Endothelial cell of umbilical vein (primary cell): ENCODE results near the gene PHC2.

Source experiments
- CTCF ChIP-seq, 2 donors: IDR thresholded peaks; 1 replicate in 1 of 2; 2 replicates in 1 of 2; pipeline ENCODE4 v1.5.1; 2011; ENCODE audit warnings: low read length in 2 of 2, mild to moderate bottlenecking in 2 of 2, moderate library complexity in 2 of 2, control low read depth in 1 of 2, inconsistent platforms in 1 of 2, low read depth in 1 of 2; ENCODE audit not compliant: insufficient read depth in 1 of 2; ENCODE audit errors: extremely low read depth in 1 of 2
- EZH2 ChIP-seq: IDR thresholded peaks from 2 replicates; pipeline ENCODE4 v1.6.1; 2012; ENCODE audit warnings: borderline replicate concordance, low read depth, mild to moderate bottlenecking, moderate library complexity, low read length, inconsistent platforms; ENCODE audit not compliant: severe bottlenecking
- GATA2 ChIP-seq: IDR thresholded peaks from 2 replicates; pipeline ENCODE4 v1.7.0; 2011; ENCODE audit warnings: low read depth, mild to moderate bottlenecking, moderate library complexity, mixed read lengths, low read length; ENCODE audit not compliant: insufficient read length, insufficient read depth
- MYC ChIP-seq: IDR thresholded peaks from one replicate; pipeline ENCODE4 v1.6.1; 2011; ENCODE audit warnings: mild to moderate bottlenecking, low read depth, low read length
- POLR2A ChIP-seq: IDR thresholded peaks from 2 replicates; pipeline ENCODE4 v1.6.1; 2012; ENCODE audit warnings: low read depth, mild to moderate bottlenecking, control low read depth, low read length
- POLR2AphosphoS5 ChIP-seq: IDR thresholded peaks from 2 replicates; pipeline ENCODE4 v1.6.1; 2012; ENCODE audit warnings: low read depth, mild to moderate bottlenecking, control low read depth, low read length, moderate library complexity; ENCODE audit not compliant: insufficient read depth

DNA sequence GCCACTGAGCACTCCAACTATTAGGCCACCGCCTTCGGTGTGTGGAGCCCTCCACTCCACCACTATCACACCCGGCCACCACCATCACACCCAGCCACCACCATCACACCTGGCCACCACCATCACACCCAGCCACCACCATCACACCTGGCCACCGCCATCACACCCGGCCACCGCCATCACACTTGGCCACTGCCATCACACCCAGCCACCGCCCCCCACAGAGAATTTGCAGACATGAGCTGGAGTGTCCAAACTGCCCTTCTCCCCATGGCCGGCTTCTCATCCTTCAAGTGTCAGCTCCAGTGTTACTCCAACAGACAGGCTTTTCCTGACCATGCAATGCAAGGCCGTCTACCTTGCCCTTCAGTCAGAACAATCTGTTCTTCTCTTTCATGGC is 59.6 kb downstream of the PHC2 start:
- TF ChIP-seq EZH2: no peak
- no peak for TF ChIP-seq POLR2A
- no peak for TF ChIP-seq CTCF (IDR thresholded peaks at IDR 0.05; ENCODE audit: extremely low read depth in 1 of 2, insufficient read depth in 1 of 2, low read depth in 1 of 2, low read length in 2 of 2)
- TF ChIP-seq MYC: no peak
- TF ChIP-seq GATA2: no peak
- no peak for TF ChIP-seq POLR2AphosphoS5
